HCT116 (cell line): Measurements from ENCODE around the gene MTHFD2L. TPM values are rescaled to one million over a fixed set of nuclear protein-coding genes. Genes with fewer than 3 reads are reported as not detected.
A peak's percentile ranks its signal among the peaks of the same experiment; 100 is the strongest.

Experiments
- ATAC-seq: fragments of 200-7000 bp; cut with Tn5 transposase; 2 replicates; pipeline ENCODE4 v1.9.1; 2020; ENCODE audit warnings: mild to moderate bottlenecking, moderate library complexity
- BruUV-seq: library from RNA; stranded (reverse); fragments of 400-500 nt; replicated peaks from 2 replicates; lab custom pipeline; 2021; lab: Mats Ljungman, UMichigan
- CTCF ChIA-PET: fragments of 300-600 bp; sonication (Branson Sonifier 250); formaldehyde crosslinking; loops from one replicate; lab custom pipeline; 2021; ENCODE audit warnings: antibody characterized with exemption; lab: Charles Lee
- POLR2A ChIA-PET: fragments of 300-600, 350-600 bp; sonication (Branson Sonifier 250); formaldehyde crosslinking; loops from one replicate; lab custom pipeline; 2021; ENCODE audit warnings: antibody characterized with exemption; lab: Charles Lee
- RAD21 ChIA-PET, 2 experiments: fragments of 300-600 bp; sonication (Branson Sonifier 250); formaldehyde crosslinking; loops; one replicate each; lab custom pipeline; 2023; ENCODE audit warnings: low total read pairs in 2 of 2; ENCODE audit not compliant: uncharacterized antibody in 2 of 2, unreplicated experiment in 2 of 2, low non-redundant PET in 1 of 2; lab: Charles Lee
- DNase-seq: peaks from one replicate; pipeline ENCODE4 v3.0.0-alpha.2; 2010; ENCODE audit warnings: low read depth, low spot score
- H2AFZ ChIP-seq: fragments of 200-600 bp; shearing (Covaris generic), sonication (generic); 2 replicates; pipeline ENCODE4 v1.6.1; 2017; ENCODE audit warnings: low read depth, mixed run types, mixed read lengths, antibody characterized with exemption, low read length; ENCODE audit not compliant: poor library complexity, severe bottlenecking
- H3K27ac ChIP-seq: 2 replicates; pipeline ENCODE4 v1.5.1; 2012; ENCODE audit warnings: low read depth, low read length
- H3K27me3 ChIP-seq: fragments of 200-600 bp; sonication (generic); 2 replicates; pipeline ENCODE4 v1.6.1; 2016; ENCODE audit warnings: mixed run types, low read length, mixed read lengths; ENCODE audit not compliant: insufficient read depth
- H3K36me3 ChIP-seq, 2 experiments: fragments of 200-500 bp in 1 of 2; fragments of 200-600 bp in 1 of 2; sonication (Bioruptor generic) in 1 of 2; sonication (generic) in 1 of 2; 2 replicates each; pipeline versions ENCODE4 v1.5.1 to v1.6.1; 2014 to 2016; ENCODE audit warnings: low read length in 2 of 2, inconsistent platforms in 1 of 2, mixed read lengths in 1 of 2, mixed run types in 1 of 2; ENCODE audit not compliant: insufficient read depth in 2 of 2, control insufficient read depth in 1 of 2
- H3K4me1 ChIP-seq, 2 experiments: fragments of 200-600 bp in 1 of 2; sonication (generic) in 1 of 2; 2 replicates each; pipeline versions ENCODE4 v1.5.1 to v1.6.1; 2012 to 2017; ENCODE audit warnings: low read length in 2 of 2, inconsistent platforms in 1 of 2, mild to moderate bottlenecking in 1 of 2, mixed read lengths in 1 of 2, mixed run types in 1 of 2, moderate library complexity in 1 of 2; ENCODE audit not compliant: insufficient read depth in 2 of 2, control insufficient read depth in 1 of 2
- H3K4me2 ChIP-seq: fragments of 200-600 bp; sonication (generic); 2 replicates; pipeline ENCODE4 v1.6.1; 2017; ENCODE audit warnings: mixed run types, low read length, mixed read lengths
- H3K4me3 ChIP-seq, 2 experiments: fragments of 200-600 bp in 1 of 2; sonication (generic) in 1 of 2; replicated peaks in 1 of 2; 2 replicates each; pipeline ENCODE4 v1.5.1; 2011 to 2016; ENCODE audit warnings: low read length in 2 of 2, control low read depth in 1 of 2, low read depth in 1 of 2, mild to moderate bottlenecking in 1 of 2, mixed read lengths in 1 of 2, mixed run types in 1 of 2
- H3K79me2 ChIP-seq: fragments of 200-600 bp; sonication (generic); 2 replicates; pipeline ENCODE4 v1.6.1; 2017; ENCODE audit warnings: mild to moderate bottlenecking, mixed run types, low read length, moderate library complexity, mixed read lengths; ENCODE audit not compliant: insufficient read depth
- H3K9ac ChIP-seq: fragments of 200-600 bp; sonication (generic); 2 replicates; pipeline ENCODE4 v1.6.1; 2016; ENCODE audit warnings: low read length, mixed read lengths
- H3K9me2 ChIP-seq: fragments of 200-600 bp; sonication (generic), shearing (Covaris generic); 2 replicates; pipeline ENCODE4 v1.6.1; 2017; ENCODE audit warnings: mixed run types, mild to moderate bottlenecking, moderate library complexity; ENCODE audit not compliant: insufficient read depth
- H3K9me3 ChIP-seq, 2 experiments: fragments of 200-500 bp in 1 of 2; fragments of 200-600 bp in 1 of 2; sonication (Bioruptor generic) in 1 of 2; sonication (generic) in 1 of 2; 2 replicates each; pipeline ENCODE4 v1.6.1; 2014 to 2017; ENCODE audit warnings: low read length in 2 of 2, mixed read lengths in 2 of 2, inconsistent platforms in 1 of 2, low read depth in 1 of 2, mild to moderate bottlenecking in 1 of 2, mixed run types in 1 of 2, moderate library complexity in 1 of 2; ENCODE audit not compliant: control insufficient read depth in 1 of 2, insufficient read depth in 1 of 2
- H4K20me1 ChIP-seq: fragments of 200-600 bp; sonication (generic), shearing (Covaris generic); 2 replicates; pipeline ENCODE4 v1.6.1; 2017; ENCODE audit warnings: mixed run types, mild to moderate bottlenecking, moderate library complexity; ENCODE audit not compliant: insufficient read depth
- ELF1 ChIP-seq: IDR thresholded peaks from 2 replicates; pipeline ENCODE4 v1.6.1; 2012; ENCODE audit warnings: low read depth, borderline replicate concordance
- EZH2 ChIP-seq: fragments of 200-600 bp; sonication (generic); IDR thresholded peaks from 2 replicates; pipeline ENCODE4 v1.6.1; 2017; ENCODE audit warnings: antibody characterized with exemption, mixed run types
- EZH2phosphoT487 ChIP-seq: fragments of 200-600 bp; IDR thresholded peaks from 2 replicates; pipeline ENCODE4 v1.6.1; 2018; ENCODE audit warnings: antibody characterized with exemption, borderline replicate concordance
- JUND ChIP-seq: IDR thresholded peaks from 2 replicates; pipeline ENCODE4 v1.6.1; 2012
- RAD21 ChIP-seq: IDR thresholded peaks from 2 replicates; pipeline ENCODE4 v1.6.1; 2012; ENCODE audit warnings: low read depth, mild to moderate bottlenecking
- REST ChIP-seq: IDR thresholded peaks from 2 replicates; pipeline ENCODE4 v1.6.1; 2012; ENCODE audit warnings: low read depth
- SIN3A ChIP-seq: IDR thresholded peaks from 2 replicates; pipeline ENCODE4 v1.6.1; 2012; ENCODE audit warnings: low read depth
- YY1 ChIP-seq: IDR thresholded peaks from 2 replicates; pipeline ENCODE4 v1.6.1; 2011; ENCODE audit warnings: low read length, low read depth, moderate library complexity, mild to moderate bottlenecking; ENCODE audit not compliant: insufficient replicate concordance; ENCODE audit errors: extremely low read depth
- ZBTB33 ChIP-seq: IDR thresholded peaks from 2 replicates; pipeline ENCODE4 v1.6.1; 2011; ENCODE audit warnings: mild to moderate bottlenecking, low read length, moderate library complexity; ENCODE audit not compliant: insufficient replicate concordance; ENCODE audit errors: extremely low read depth
- ZFX ChIP-seq: fragments of 450-650 bp; IDR thresholded peaks from 2 replicates; pipeline ENCODE4 v1.6.1; 2017
- ZNF274 ChIP-seq: fragments of 200-500 bp; sonication (Bioruptor generic); IDR thresholded peaks from 2 replicates; pipeline ENCODE4 v1.6.1; 2014; ENCODE audit warnings: mild to moderate bottlenecking, low read depth, low read length, inconsistent platforms
- intact Hi-C: fragments of 100-400 bp; cut with micrococcal nuclease; formaldehyde crosslinking; loops from 2 replicates; pipeline ENCODE4 v1.10.0; 2022
- total RNA-seq: library from RNA; stranded (reverse); gene quantifications from one replicate; pipeline ENCODE4 v1.2.1, GENCODE V29; 2021; ENCODE audit not compliant: unreplicated experiment

The MTHFD2L gene
- total RNA-seq, 1 experiment from 2014 or later, result 15.0 TPM

- H3K27me3 ChIP-seq, result no peaks in the 10 kb centered on the region
- no peaks in the 10 kb centered on the region for H3K9me3 ChIP-seq
- no TSS peak for BruUV-seq
- H3K79me2 ChIP-seq, result peaks cover 7% of the 10 kb centered on the region; the same call in 1 of the 2 replicates
- peak overlapping the region; percentile 58; the same call in 1 of the 2 replicates for H3K27ac ChIP-seq
- TF ChIP-seq EZH2 (no peak), JUND (no peak), ZNF274 (no peak), SIN3A (no peak), ELF1 (no peak)
- H2AFZ ChIP-seq, result no peak overlapping the region
- ChIA-PET POLR2A (interaction anchor here (1.5 to 3.5 kb wide), 9 partner anchors 48 to 352 kb away, joined by 5 to 17 read pairs (median 6); no protein-coding TSS in a partner anchor), RAD21 (no interaction called here), CTCF (interaction anchor here (0.7 to 3.3 kb wide), 10 partner anchors 12 to 474 kb away, joined by 4 to 42 read pairs (median 8); partner anchors contain the start of gene BTC)
- no peaks in the 10 kb centered on the region for H4K20me1 ChIP-seq
- DNase-seq (no peak), ATAC-seq (no peak)
- H3K9me2 ChIP-seq, result no peaks in the 10 kb centered on the region
- peak overlapping the region; percentile 33; the same call in 1 of the 2 replicates for H3K9ac ChIP-seq
- no peak overlapping the region for H3K4me3 ChIP-seq
- intact Hi-C loops, result loop anchor here (10.0 kb wide), 1 partner anchor 285 kb away; the partner anchor contains the start of gene CXCL3
- peaks cover 29 to 54% of the 10 kb centered on the region in 2 experiments for H3K4me1 ChIP-seq
- H3K4me2 ChIP-seq, result peak overlapping the region; percentile 81
- no peaks in the 10 kb centered on the region; a peak in 1 of 4 replicates for H3K36me3 ChIP-seq
Measured at GRCh38 chr4:74319470-74319869, 161.6 kb downstream of the MTHFD2L start.

GRCh38 chr4:74320559-74321118 lies 162.7 kb downstream of the MTHFD2L start:
- peak; percentile 95 for ATAC-seq
- Histone ChIP-seq H3K4me1 (peaks cover 29 to 61% of the 10 kb centered on the region in 2 experiments), H2AFZ (no peak overlapping the region), H3K9ac (peak overlapping the region; percentile 35), H3K4me2 (peak overlapping the region; percentile 81), H4K20me1 (no peaks in the 10 kb centered on the region), H3K9me2 (no peaks in the 10 kb centered on the region), H3K36me3 (no peaks in the 10 kb centered on the region; a peak in 1 of 4 replicates), H3K79me2 (peaks cover 7% of the 10 kb centered on the region; the same call in 1 of the 2 replicates), H3K27ac (peak overlapping the region; percentile 58), H3K9me3 (no peaks in the 10 kb centered on the region), H3K27me3 (no peaks in the 10 kb centered on the region), H3K4me3 (peak overlapping the region; percentile 10 to 41; a peak in 3 of 4 replicates)
- peak; percentile 98 for DNase-seq
- CTCF ChIA-PET, result interaction anchor here (0.6 to 3.3 kb wide), 22 partner anchors 8 to 941 kb away, joined by 3 to 42 read pairs (median 4); partner anchors contain the start of gene EPGN
- intact Hi-C loops, result loop anchor here (1.0 to 10.0 kb wide), 7 partner anchors 44 to 964 kb away; partner anchors contain the start of genes BTC and EREG
- RAD21 ChIA-PET, result interaction anchor here (0.5 to 1.6 kb wide), 11 partner anchors 43 to 358 kb away, joined by 3 to 5 read pairs (median 3); partner anchors contain the start of gene EREG (in 1 of the 2)
- no TSS peak for BruUV-seq
- POLR2A ChIA-PET, result interaction anchor here (1.0 to 3.5 kb wide), 14 partner anchors 13 to 351 kb away, joined by 5 to 17 read pairs (median 6); partner anchors contain the start of genes AREG and EREG
- TF ChIP-seq ZFX, result no peak
- TF ChIP-seq REST, result no peak
- no peak for TF ChIP-seq YY1
- no peak for TF ChIP-seq EZH2phosphoT487
- peak; percentile 96 for TF ChIP-seq RAD21
- peak; percentile 62 for TF ChIP-seq ZBTB33
